SK-N-SH (cell line): ENCODE results near the gene F13B. TPM values are rescaled to one million over a fixed set of nuclear protein-coding genes. Genes with fewer than 3 reads are reported as not detected.

Experiments used
- CTCF ChIA-PET: fragments of 300-600, 350-600 bp; formaldehyde crosslinking; extraction: SDS; loops from one replicate; lab custom pipeline; 2021; lab: Yijun Ruan, JAX
- POLR2A ChIA-PET: fragments of 350-600 bp; sonication (Branson Sonifier 250); formaldehyde crosslinking; extraction: SDS; loops from one replicate; lab custom pipeline; 2020; ENCODE audit warnings: antibody characterized with exemption, inconsistent platforms; lab: Yijun Ruan, JAX
- DNase-seq: peaks from one replicate; pipeline ENCODE4 v3.0.0; 2012
- H2AFZ ChIP-seq: fragments of 200-600 bp; sonication (generic); 2 replicates; pipeline ENCODE4 v1.8.1; 2016; ENCODE audit warnings: antibody characterized with exemption, mild to moderate bottlenecking, low read depth
- H3F3A ChIP-seq: fragments of 200-600 bp; sonication (generic); replicated peaks from 2 replicates; pipeline ENCODE3; 2016; ENCODE audit warnings: antibody characterized with exemption, mild to moderate bottlenecking; ENCODE audit not compliant: insufficient read depth
- H3K27ac ChIP-seq, 2 experiments: fragments of 200-500 bp in 1 of 2; fragments of 200-600 bp in 1 of 2; sonication (Bioruptor generic) in 1 of 2; sonication (generic), shearing (Covaris generic) in 1 of 2; 2 replicates each; pipeline versions ENCODE4 v1.5.1 to v1.6.1; 2014 to 2016; ENCODE audit warnings: low read depth in 2 of 2, inconsistent platforms in 1 of 2, low read length in 1 of 2, mild to moderate bottlenecking in 1 of 2, mixed read lengths in 1 of 2
- H3K27me3 ChIP-seq: fragments of 200-600 bp; sonication (generic), shearing (Covaris generic); 2 replicates; pipeline ENCODE4 v1.6.1; 2016; ENCODE audit warnings: mixed run types; ENCODE audit not compliant: insufficient read depth
- H3K36me3 ChIP-seq, 2 experiments: fragments of 200-500 bp in 1 of 2; fragments of 200-600 bp in 1 of 2; sonication (Bioruptor generic) in 1 of 2; sonication (generic) in 1 of 2; replicated peaks in 1 of 2; 2 replicates each; pipeline versions ENCODE3 to v1.5.1; 2014 to 2016; ENCODE audit warnings: low read length in 1 of 2, mild to moderate bottlenecking in 1 of 2; ENCODE audit not compliant: insufficient read depth in 2 of 2, control insufficient read depth in 1 of 2
- H3K4me1 ChIP-seq, 2 experiments: fragments of 200-500 bp in 1 of 2; fragments of 200-600 bp in 1 of 2; sonication (Bioruptor generic) in 1 of 2; sonication (generic), shearing (Covaris generic) in 1 of 2; 2 replicates each; pipeline versions ENCODE4 v1.5.1 to v1.6.1; 2014 to 2016; ENCODE audit warnings: low read depth in 1 of 2, low read length in 1 of 2, mixed run types in 1 of 2; ENCODE audit not compliant: insufficient read depth in 2 of 2, control insufficient read depth in 1 of 2
- H3K4me2 ChIP-seq: fragments of 200-600 bp; sonication (generic), shearing (Covaris generic); 2 replicates; pipeline ENCODE4 v1.6.1; 2017; ENCODE audit warnings: mixed run types
- H3K4me3 ChIP-seq, 2 experiments: fragments of 200-500 bp in 1 of 2; fragments of 200-600 bp in 1 of 2; sonication (Bioruptor generic) in 1 of 2; sonication (generic), shearing (Covaris generic) in 1 of 2; 2 replicates each; pipeline versions ENCODE4 v1.5.1 to v1.8.1; 2014 to 2016; ENCODE audit warnings: low read depth in 2 of 2, inconsistent platforms in 1 of 2, low read length in 1 of 2, mild to moderate bottlenecking in 1 of 2, mixed read lengths in 1 of 2, moderate library complexity in 1 of 2
- H3K79me2 ChIP-seq: fragments of 200-600 bp; sonication (generic); 2 replicates; pipeline ENCODE4 v1.8.1; 2017; ENCODE audit warnings: mild to moderate bottlenecking; ENCODE audit not compliant: insufficient read depth
- H3K9ac ChIP-seq: fragments of 200-600 bp; sonication (generic); 2 replicates; pipeline ENCODE4 v1.6.1; 2017; ENCODE audit warnings: mixed run types
- H3K9me2 ChIP-seq: fragments of 200-600 bp; sonication (generic); 2 replicates; pipeline ENCODE4 v1.6.1; 2017; ENCODE audit warnings: mixed run types
- H3K9me3 ChIP-seq: fragments of 200-600 bp; sonication (generic); 2 replicates; pipeline ENCODE4 v1.6.1; 2017; ENCODE audit warnings: mixed run types, mild to moderate bottlenecking, moderate library complexity
- H4K20me1 ChIP-seq: fragments of 200-600 bp; sonication (generic); 2 replicates; pipeline ENCODE4 v1.6.1; 2017; ENCODE audit warnings: mild to moderate bottlenecking, mixed run types; ENCODE audit not compliant: insufficient read depth
- CHD2 ChIP-seq: fragments of 150-350 bp; IDR thresholded peaks from 2 replicates; pipeline ENCODE4 v1.6.1; 2018; ENCODE audit warnings: low read length; ENCODE audit not compliant: partially characterized antibody
- EP300 ChIP-seq, 2 experiments: IDR thresholded peaks; 2 replicates each; pipeline versions ENCODE4 v1.4.0 to v1.6.1; 2012; ENCODE audit warnings: borderline replicate concordance in 1 of 2, low read depth in 1 of 2, low read length in 1 of 2
- FOSL2 ChIP-seq: IDR thresholded peaks from 2 replicates; pipeline ENCODE4 v1.4.0; 2012; ENCODE audit warnings: low read depth, mild to moderate bottlenecking, moderate library complexity, borderline replicate concordance
- FOXJ3 ChIP-seq: sonication (generic); formaldehyde crosslinking; IDR thresholded peaks from 2 replicates; pipeline ENCODE4 v1.5.1; 2020; ENCODE audit warnings: mild to moderate bottlenecking, missing genetic modification reagents
- FOXM1 ChIP-seq: IDR thresholded peaks from 2 replicates; pipeline ENCODE4 v1.4.0; 2012; ENCODE audit warnings: low read depth, mild to moderate bottlenecking
- GABPA ChIP-seq: IDR thresholded peaks from 2 replicates; pipeline ENCODE4 v1.4.0; 2012; ENCODE audit warnings: low read depth, mild to moderate bottlenecking
- MEF2A ChIP-seq: IDR thresholded peaks from 2 replicates; pipeline ENCODE4 v1.4.0; 2012; ENCODE audit warnings: low read depth, borderline replicate concordance
- RAD21 ChIP-seq: IDR thresholded peaks from 2 replicates; pipeline ENCODE4 v1.6.1; 2012; ENCODE audit warnings: mild to moderate bottlenecking, low read length
- RFX5 ChIP-seq: IDR thresholded peaks from 2 replicates; pipeline ENCODE4 v1.6.1; 2012; ENCODE audit warnings: mild to moderate bottlenecking, improper control_type of control experiment, low read length
- RXRA ChIP-seq: IDR thresholded peaks from 2 replicates; pipeline ENCODE4 v1.4.0; 2012; ENCODE audit warnings: low read depth, mild to moderate bottlenecking, borderline replicate concordance
- SIN3A ChIP-seq: IDR thresholded peaks from 2 replicates; pipeline ENCODE4 v1.6.1; 2012; ENCODE audit warnings: low read depth, mild to moderate bottlenecking, low read length, moderate library complexity, borderline replicate concordance
- SMC3 ChIP-seq: IDR thresholded peaks from 2 replicates; pipeline ENCODE4 v1.6.1; 2012; ENCODE audit warnings: low read depth, low read length, improper control_type of control experiment
- TCF12 ChIP-seq: IDR thresholded peaks from 2 replicates; pipeline ENCODE4 v1.4.0; 2012
- YY1 ChIP-seq: IDR thresholded peaks from 2 replicates; pipeline ENCODE4 v1.4.0; 2012; ENCODE audit warnings: low read depth, mild to moderate bottlenecking
- whole genome bisulfite sequencing: methylation state at CpG from one replicate; pipeline ENCODE4 v1.1.6; 2017; ENCODE audit warnings: low lambda C conversion rate; 5-methylcytosine and 5-hydroxymethylcytosine counted together
- polyA plus RNA-seq, 3 experiments: library from polyadenylated mRNA; depleted of rRNA; stranded (reverse); fragments of >200 nt; gene quantifications; 2 replicates each; pipeline ENCODE4 v1.2.3, GENCODE V29; 2012
- TF ChIP-seq, protein P1 (sequence below): IDR thresholded peaks from 2 replicates; pipeline ENCODE4 v1.4.0; 2012; ENCODE audit warnings: low read depth
- TF ChIP-seq, protein P2 (sequence below): fragments of 200-600 bp; sonication (generic); IDR thresholded peaks from 2 replicates; pipeline ENCODE4 v1.6.1; 2017; ENCODE audit warnings: antibody characterized with exemption, mild to moderate bottlenecking, moderate library complexity

Gene F13B
- polyA plus RNA-seq, 1 of the 3 experiments (the other 2 are of a cell fraction) = not detected

DNA sequence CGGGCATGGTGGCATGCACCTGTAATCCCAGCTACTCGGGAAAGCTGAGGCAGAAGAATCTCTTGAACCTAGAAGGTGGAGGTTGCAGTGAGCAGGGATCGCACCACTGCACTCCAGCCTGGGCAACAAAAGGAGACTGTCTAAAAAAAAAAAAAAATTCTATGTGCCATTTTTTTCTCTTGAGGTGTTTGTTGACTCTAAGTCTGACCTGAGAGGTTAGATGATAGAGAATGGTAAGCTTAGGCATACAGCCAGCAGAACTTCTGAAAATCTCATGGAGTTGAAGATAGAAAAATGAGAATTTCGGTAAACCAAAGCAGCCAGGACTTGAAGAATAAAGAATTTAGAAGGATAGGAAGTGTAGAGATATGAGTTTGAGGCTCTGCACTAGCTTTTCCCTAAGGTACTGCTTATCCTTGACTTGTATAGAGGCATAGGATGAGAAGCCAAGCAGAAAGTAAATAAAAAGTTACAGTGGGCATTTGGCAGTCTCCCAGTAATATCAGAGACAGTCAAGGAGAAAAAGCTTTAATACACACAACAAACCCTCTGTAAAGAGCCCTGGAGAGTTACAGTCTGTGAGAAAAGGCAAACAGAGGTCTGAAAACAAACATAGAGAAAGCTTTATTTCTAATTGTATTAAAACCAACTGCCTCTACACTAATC lies 24.3 kb downstream of the F13B start:
- WGBS = 56% methylated on average over 4 of the region's 4 CpGs
- ChIA-PET POLR2A (no interaction called here), CTCF (interaction anchor here (0.6 kb wide), 1 partner anchor 448 kb away, joined by 3 read pairs; no protein-coding TSS in a partner anchor)
- TF ChIP-seq FOXJ3 (CRISPR knock-in tag) (no peak), RXRA (no peak), FOXM1 (no peak), SMC3 (no peak), FOSL2 (no peak), YY1 (no peak), GABPA (no peak), CHD2 (no peak), SIN3A (no peak), TCF12 (no peak), RFX5 (no peak), EP300 (IDR thresholded peaks at IDR 0.05; ENCODE audit: borderline replicate concordance in 1 of 2, low read depth in 1 of 2, low read length in 1 of 2) (no peak), RAD21 (no peak), MEF2A (no peak)
- TF ChIP-seq, protein P1, sequence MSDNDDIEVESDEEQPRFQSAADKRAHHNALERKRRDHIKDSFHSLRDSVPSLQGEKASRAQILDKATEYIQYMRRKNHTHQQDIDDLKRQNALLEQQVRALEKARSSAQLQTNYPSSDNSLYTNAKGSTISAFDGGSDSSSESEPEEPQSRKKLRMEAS = no peak
- TF ChIP-seq, protein P2, sequence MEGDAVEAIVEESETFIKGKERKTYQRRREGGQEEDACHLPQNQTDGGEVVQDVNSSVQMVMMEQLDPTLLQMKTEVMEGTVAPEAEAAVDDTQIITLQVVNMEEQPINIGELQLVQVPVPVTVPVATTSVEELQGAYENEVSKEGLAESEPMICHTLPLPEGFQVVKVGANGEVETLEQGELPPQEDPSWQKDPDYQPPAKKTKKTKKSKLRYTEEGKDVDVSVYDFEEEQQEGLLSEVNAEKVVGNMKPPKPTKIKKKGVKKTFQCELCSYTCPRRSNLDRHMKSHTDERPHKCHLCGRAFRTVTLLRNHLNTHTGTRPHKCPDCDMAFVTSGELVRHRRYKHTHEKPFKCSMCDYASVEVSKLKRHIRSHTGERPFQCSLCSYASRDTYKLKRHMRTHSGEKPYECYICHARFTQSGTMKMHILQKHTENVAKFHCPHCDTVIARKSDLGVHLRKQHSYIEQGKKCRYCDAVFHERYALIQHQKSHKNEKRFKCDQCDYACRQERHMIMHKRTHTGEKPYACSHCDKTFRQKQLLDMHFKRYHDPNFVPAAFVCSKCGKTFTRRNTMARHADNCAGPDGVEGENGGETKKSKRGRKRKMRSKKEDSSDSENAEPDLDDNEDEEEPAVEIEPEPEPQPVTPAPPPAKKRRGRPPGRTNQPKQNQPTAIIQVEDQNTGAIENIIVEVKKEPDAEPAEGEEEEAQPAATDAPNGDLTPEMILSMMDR = no peak
- no peaks in the 10 kb centered on the region for H3K27me3 ChIP-seq
- no peaks in the 10 kb centered on the region for H3K79me2 ChIP-seq
- no peaks in the 10 kb centered on the region for H3K36me3 ChIP-seq
- H3K9ac ChIP-seq = no peak overlapping the region
- H3K27ac ChIP-seq = peak overlapping the region in 1 of 2 experiments; percentile 29; a peak in 1 of 4 replicates
- H3F3A ChIP-seq = peaks cover 5% of the 10 kb centered on the region
- no peaks in the 10 kb centered on the region; the same call in 1 of the 2 replicates for H3K9me3 ChIP-seq
- DNase-seq = no peak
- H3K4me3 ChIP-seq = no peak overlapping the region
- no peaks in the 10 kb centered on the region for H4K20me1 ChIP-seq
- H3K4me1 ChIP-seq = no peaks in the 10 kb centered on the region; a peak in 1 of 4 replicates
- no peak overlapping the region for H3K4me2 ChIP-seq
- peak overlapping the region; percentile 65; the same call in 1 of the 2 replicates for H2AFZ ChIP-seq
- no peaks in the 10 kb centered on the region for H3K9me2 ChIP-seq
